SKM-1 treated with dmso at 0.1 percent for 144 hours (cell line): ENCODE data around the gene MYO6.

ENCODE experiments used
- DNase-seq: peaks from one replicate; lab custom pipeline; 2025; ENCODE audit not compliant: unreplicated experiment; lab: John Stamatoyannopoulos, UW

Gene MYO6

GRCh38 chr6:75762063-75762462, 13.0 kb downstream of the MYO6 start:
- no peak for DNase-seq

GRCh38 chr6:75766387-75766786, 17.3 kb downstream of the MYO6 start:
- no peak for DNase-seq

- DNase-seq: no peak
Observed at GRCh38 chr6:75770844-75771243, 21.8 kb downstream of the MYO6 start.

GRCh38 chr6:75775219-75775618, 26.2 kb downstream of the MYO6 start:
- no peak for DNase-seq

- DNase-seq: no peak
Observed at GRCh38 chr6:75776461-75776860, 27.4 kb downstream of the MYO6 start.

GRCh38 chr6:75778757-75779156, 29.7 kb downstream of the MYO6 start:
- DNase-seq: no peak

- no peak for DNase-seq
Observed at GRCh38 chr6:75786152-75786551, 37.1 kb downstream of the MYO6 start.

- DNase-seq: no peak
Observed at GRCh38 chr6:75788894-75789293, 39.9 kb downstream of the MYO6 start.

GRCh38 chr6:75791881-75792280, 42.8 kb downstream of the MYO6 start:
- DNase-seq: no peak

- DNase-seq: no peak
Observed at GRCh38 chr6:75794351-75794846, 45.4 kb downstream of the MYO6 start.

- no peak for DNase-seq
Observed at GRCh38 chr6:75794954-75795739, 46.1 kb downstream of the MYO6 start.

- no peak for DNase-seq
Observed at GRCh38 chr6:75796723-75797122, 47.7 kb downstream of the MYO6 start.

- no peak for DNase-seq
Observed at GRCh38 chr6:75800133-75800532, 51.1 kb downstream of the MYO6 start.

- DNase-seq: no peak
Observed at GRCh38 chr6:75800708-75801505, 51.9 kb downstream of the MYO6 start.

- DNase-seq: no peak
Observed at GRCh38 chr6:75802366-75802765, 53.3 kb downstream of the MYO6 start.

- no peak for DNase-seq
Observed at GRCh38 chr6:75808507-75808906, 59.5 kb downstream of the MYO6 start.

- DNase-seq: no peak
Observed at GRCh38 chr6:75812560-75812959, 63.5 kb downstream of the MYO6 start.

GRCh38 chr6:75813476-75814250, 64.6 kb downstream of the MYO6 start:
- DNase-seq: no peak

- no peak for DNase-seq
Observed at GRCh38 chr6:75815756-75816155, 66.7 kb downstream of the MYO6 start.

- DNase-seq: no peak
Observed at GRCh38 chr6:75818098-75818855, 69.2 kb downstream of the MYO6 start.
